HepG2 (cell line): ENCODE measurements around the gene C1orf35. TPM values are rescaled to one million over a fixed set of nuclear protein-coding genes. Genes with fewer than 3 reads are reported as not detected.
A peak's percentile ranks its signal among the peaks of the same experiment; 100 is the strongest.

Source experiments
- E2F2 ChIP-seq: sonication (generic); formaldehyde crosslinking; IDR thresholded peaks from 2 replicates; pipeline ENCODE4 v1.4.0; 2020; ENCODE audit warnings: missing genetic modification reagents, borderline replicate concordance
- GATAD2A ChIP-seq: IDR thresholded peaks from 2 replicates; pipeline ENCODE4 v1.6.1; 2016
- NR1H2 ChIP-seq: sonication (generic); formaldehyde crosslinking; IDR thresholded peaks from 2 replicates; pipeline ENCODE4 v1.8.1; 2022; ENCODE audit warnings: low read depth, missing genetic modification reagents, borderline replicate concordance
- NR3C1 ChIP-seq: sonication (generic); formaldehyde crosslinking; IDR thresholded peaks from 2 replicates; pipeline ENCODE4 v1.4.0; 2020; ENCODE audit warnings: missing genetic modification reagents
- PITX1 ChIP-seq: sonication (generic); formaldehyde crosslinking; IDR thresholded peaks from 2 replicates; pipeline ENCODE4 v1.5.1; 2020; ENCODE audit warnings: mild to moderate bottlenecking, missing genetic modification reagents
- RBFOX2 ChIP-seq: fragments of 200-400 bp; formaldehyde crosslinking; IDR thresholded peaks from 2 replicates; pipeline ENCODE4 v1.6.1; 2017; ENCODE audit warnings: low read depth, mild to moderate bottlenecking, low read length
- SETDB1 ChIP-seq: sonication (generic); formaldehyde crosslinking; IDR thresholded peaks from 2 replicates; pipeline ENCODE4 v1.5.1; 2020; ENCODE audit warnings: missing genetic modification reagents, mild to moderate bottlenecking, borderline replicate concordance
- SP4 ChIP-seq: sonication (generic); formaldehyde crosslinking; IDR thresholded peaks from 2 replicates; pipeline ENCODE4 v1.8.1; 2023; ENCODE audit warnings: mild to moderate bottlenecking, missing genetic modification reagents
- TAF1 ChIP-seq: sonication (generic); formaldehyde crosslinking; IDR thresholded peaks from 2 replicates; pipeline ENCODE4 v1.4.0; 2020; ENCODE audit warnings: missing genetic modification reagents
- YEATS4 ChIP-seq: sonication (generic); formaldehyde crosslinking; IDR thresholded peaks from 2 replicates; pipeline ENCODE4 v1.4.0; 2020; ENCODE audit warnings: missing genetic modification reagents, borderline replicate concordance
- ZFX ChIP-seq: sonication (generic); formaldehyde crosslinking; IDR thresholded peaks from 2 replicates; pipeline ENCODE4 v1.4.0; 2020; ENCODE audit warnings: mild to moderate bottlenecking, low read depth, missing genetic modification reagents, moderate library complexity
- ZKSCAN8 ChIP-seq: IDR thresholded peaks from 2 replicates; pipeline ENCODE4 v1.6.1; 2016; ENCODE audit warnings: borderline replicate concordance, missing genetic modification reagents, missing compliant biosample characterization
- ZMAT3 ChIP-seq: sonication (generic); formaldehyde crosslinking; conservative IDR thresholded peaks from 2 replicates; pipeline ENCODE4 v1.7.0; 2021; ENCODE audit warnings: missing genetic modification reagents
- ZNF317 ChIP-seq: sonication (generic); formaldehyde crosslinking; IDR thresholded peaks from 2 replicates; pipeline ENCODE4 v1.5.0; 2020; ENCODE audit warnings: mild to moderate bottlenecking, missing genetic modification reagents
- ZNF333 ChIP-seq: sonication (generic); formaldehyde crosslinking; IDR thresholded peaks from 2 replicates; pipeline ENCODE4 v1.4.0; 2020; ENCODE audit warnings: mild to moderate bottlenecking, missing genetic modification reagents, borderline replicate concordance
- ZNF468 ChIP-seq: sonication (generic); formaldehyde crosslinking; IDR thresholded peaks from 2 replicates; pipeline ENCODE4 v1.8.0; 2022; ENCODE audit warnings: mild to moderate bottlenecking, moderate library complexity, missing genetic modification reagents
- ZNF574 ChIP-seq: sonication (generic); formaldehyde crosslinking; IDR thresholded peaks from 2 replicates; pipeline ENCODE4 v1.4.0; 2020; ENCODE audit warnings: missing genetic modification reagents
- ZNF670 ChIP-seq: sonication (generic); formaldehyde crosslinking; IDR thresholded peaks from 2 replicates; pipeline ENCODE4 v1.8.0; 2022; ENCODE audit warnings: mild to moderate bottlenecking, missing genetic modification reagents, borderline replicate concordance
- ZNF766 ChIP-seq: sonication (generic); formaldehyde crosslinking; IDR thresholded peaks from 2 replicates; pipeline ENCODE4 v1.5.0; 2020; ENCODE audit warnings: missing genetic modification reagents, borderline replicate concordance
- ZNF839 ChIP-seq: sonication (generic); formaldehyde crosslinking; IDR thresholded peaks from 2 replicates; pipeline ENCODE4 v1.4.0; 2020; ENCODE audit warnings: missing genetic modification reagents, mild to moderate bottlenecking, borderline replicate concordance
- ZSCAN22 ChIP-seq: sonication (generic); formaldehyde crosslinking; IDR thresholded peaks from 2 replicates; pipeline ENCODE4 v1.4.0; 2020; ENCODE audit warnings: mild to moderate bottlenecking, missing genetic modification reagents
- polyA plus RNA-seq, 8 experiments: library from polyadenylated mRNA; depleted of rRNA in 3 of 8; stranded (reverse) in 7 of 8; unstranded in 1 of 8; fragments of >200 nt; fragmentation: Illumina TruSeq in 4 of 8; extraction: Trizol in 4 of 8; gene quantifications; 2 replicates each; pipeline versions ENCODE4 v1.2.1 to v1.2.3, GENCODE V29; 2011 to 2016; ENCODE audit warnings: low read depth in 4 of 8, missing spikeins in 1 of 8, mixed read lengths in 1 of 8; ENCODE audit not compliant: insufficient read depth in 1 of 8
- total RNA-seq, 5 experiments: library from RNA; depleted of rRNA; stranded (reverse); fragments of >200 nt; fragmentation: Illumina TruSeq; extraction: Trizol; gene quantifications; 2 replicates each; pipeline ENCODE4 v1.2.3, GENCODE V29; 2016; ENCODE audit warnings: low read depth in 1 of 5
- TF ChIP-seq, protein P1 (sequence below): IDR thresholded peaks from 2 replicates; pipeline ENCODE4 v1.6.1; 2016; ENCODE audit warnings: missing genetic modification reagents, missing compliant biosample characterization
- TF ChIP-seq, protein P2 (sequence below): sonication (generic); formaldehyde crosslinking; IDR thresholded peaks from 2 replicates; pipeline ENCODE4 v1.5.0; 2020; ENCODE audit warnings: missing genetic modification reagents, mild to moderate bottlenecking, borderline replicate concordance
- TF ChIP-seq, protein P3 (sequence below): sonication (generic); formaldehyde crosslinking; IDR thresholded peaks from 2 replicates; pipeline ENCODE4 v1.9.0; 2021; ENCODE audit warnings: missing genetic modification reagents, mild to moderate bottlenecking, borderline replicate concordance

C1orf35 gene
- total and polyA plus RNA-seq, 2 of the 13 experiments (the other 11 are each of a cell fraction or from before 2014, with no cell fraction given): 8.1 to 19.3 TPM

- TF ChIP-seq ZNF574 (CRISPR knock-in tag): peak; percentile 89
- TF ChIP-seq PITX1 (CRISPR knock-in tag): peak; percentile 79
- TF ChIP-seq YEATS4 (CRISPR knock-in tag): peak; percentile 90
- no peak for TF ChIP-seq ZMAT3 (CRISPR knock-in tag)
- TF ChIP-seq ZNF333 (CRISPR knock-in tag): no peak
- 0 out of 2 replicates have a peak, but pooled peaks have one; percentile 62 for TF ChIP-seq E2F2 (CRISPR knock-in tag)
- 0 out of 2 replicates have a peak, but pooled peaks have one; percentile 11 for TF ChIP-seq ZKSCAN8 (CRISPR knock-in tag)
- TF ChIP-seq ZFX (CRISPR knock-in tag): peak; percentile 93
- TF ChIP-seq ZSCAN22: no peak
- TF ChIP-seq RBFOX2: peak; percentile 91
- peak; percentile 99 for TF ChIP-seq SP4 (CRISPR knock-in tag)
- TF ChIP-seq, protein P1, sequence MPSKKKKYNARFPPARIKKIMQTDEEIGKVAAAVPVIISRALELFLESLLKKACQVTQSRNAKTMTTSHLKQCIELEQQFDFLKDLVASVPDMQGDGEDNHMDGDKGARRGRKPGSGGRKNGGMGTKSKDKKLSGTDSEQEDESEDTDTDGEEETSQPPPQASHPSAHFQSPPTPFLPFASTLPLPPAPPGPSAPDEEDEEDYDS: peak; percentile 97
- TF ChIP-seq ZNF839: no peak
- peak; percentile 60 for TF ChIP-seq GATAD2A
- TF ChIP-seq NR3C1 (CRISPR knock-in tag): no peak
- peak; percentile 92 for TF ChIP-seq TAF1 (CRISPR knock-in tag)
- no peak for TF ChIP-seq SETDB1 (CRISPR knock-in tag)
- TF ChIP-seq, protein P2, sequence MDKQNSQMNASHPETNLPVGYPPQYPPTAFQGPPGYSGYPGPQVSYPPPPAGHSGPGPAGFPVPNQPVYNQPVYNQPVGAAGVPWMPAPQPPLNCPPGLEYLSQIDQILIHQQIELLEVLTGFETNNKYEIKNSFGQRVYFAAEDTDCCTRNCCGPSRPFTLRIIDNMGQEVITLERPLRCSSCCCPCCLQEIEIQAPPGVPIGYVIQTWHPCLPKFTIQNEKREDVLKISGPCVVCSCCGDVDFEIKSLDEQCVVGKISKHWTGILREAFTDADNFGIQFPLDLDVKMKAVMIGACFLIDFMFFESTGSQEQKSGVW: no peak
- TF ChIP-seq ZNF670 (CRISPR knock-in tag): peak; percentile 97
- TF ChIP-seq, protein P3, sequence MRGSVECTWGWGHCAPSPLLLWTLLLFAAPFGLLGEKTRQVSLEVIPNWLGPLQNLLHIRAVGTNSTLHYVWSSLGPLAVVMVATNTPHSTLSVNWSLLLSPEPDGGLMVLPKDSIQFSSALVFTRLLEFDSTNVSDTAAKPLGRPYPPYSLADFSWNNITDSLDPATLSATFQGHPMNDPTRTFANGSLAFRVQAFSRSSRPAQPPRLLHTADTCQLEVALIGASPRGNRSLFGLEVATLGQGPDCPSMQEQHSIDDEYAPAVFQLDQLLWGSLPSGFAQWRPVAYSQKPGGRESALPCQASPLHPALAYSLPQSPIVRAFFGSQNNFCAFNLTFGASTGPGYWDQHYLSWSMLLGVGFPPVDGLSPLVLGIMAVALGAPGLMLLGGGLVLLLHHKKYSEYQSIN (CRISPR knock-in tag): no peak
- TF ChIP-seq ZNF766 (CRISPR knock-in tag): no peak
- TF ChIP-seq ZNF468 (CRISPR knock-in tag): peak; percentile 40; the same call in 1 of the 2 replicates
- no peak for TF ChIP-seq NR1H2 (CRISPR knock-in tag)
- no peak; the same call in 1 of the 2 replicates for TF ChIP-seq ZNF317 (CRISPR knock-in tag)
- TF ChIP-seq, all 625 proteins: peak for 318
Measured at GRCh38 chr1:228109073-228109961, 6.2 kb upstream of the C1orf35 start, which contains the start of gene MRPL55 (continued).
